Spleen (tissue), 11 donors: ENCODE data around the gene SERINC5. TPM values are rescaled to one million over a fixed set of nuclear protein-coding genes. Genes with fewer than 3 reads are reported as not detected.
"Not testable (repeated sequence)": the region's sequence is repeated elsewhere in the genome, so short reads cannot be mapped to it uniquely, and the experiment has no call there.

Experiments
- DNase-seq: peaks from one replicate; pipeline ENCODE4 v3.0.0-alpha.2; 2020
- H3K27ac ChIP-seq, 8 donors: fragments of 200-600 bp; sonication (generic) in 7 of 8; 1 replicate in 4 of 8; 2 replicates in 4 of 8; pipeline versions ENCODE4 v1.5.0 to v1.8.0; 2016 to 2021; ENCODE audit warnings: inconsistent platforms in 4 of 8, mild to moderate bottlenecking in 4 of 8, moderate library complexity in 1 of 8
- H3K27me3 ChIP-seq, 7 donors: fragments of 200-600 bp; sonication (generic) in 6 of 7; replicated peaks in 1 of 7; 1 replicate in 4 of 7; 2 replicates in 3 of 7; pipeline versions ENCODE4 v1.5.0 to v1.8.0; 2016 to 2021; ENCODE audit warnings: inconsistent platforms in 3 of 7, mild to moderate bottlenecking in 1 of 7
- H3K36me3 ChIP-seq, 6 donors: fragments of 200-600 bp; sonication (generic) in 5 of 6; 1 replicate in 4 of 6; 2 replicates in 2 of 6; pipeline versions ENCODE4 v1.5.0 to v1.8.0; 2016 to 2021; ENCODE audit warnings: inconsistent platforms in 2 of 6
- H3K4me1 ChIP-seq, 6 donors: fragments of 200-600 bp; sonication (generic) in 5 of 6; 1 replicate in 3 of 6; 2 replicates in 3 of 6; pipeline versions ENCODE4 v1.5.0 to v1.8.0; 2016 to 2021; ENCODE audit warnings: inconsistent platforms in 3 of 6
- H3K4me3 ChIP-seq, 8 donors: fragments of 200-600 bp; sonication (generic) in 7 of 8; 1 replicate in 4 of 8; 2 replicates in 4 of 8; pipeline versions ENCODE4 v1.5.0 to v1.8.0; 2016 to 2021; ENCODE audit warnings: inconsistent platforms in 4 of 8, mild to moderate bottlenecking in 4 of 8, moderate library complexity in 2 of 8
- H3K9me3 ChIP-seq, 8 donors: fragments of 200-600 bp; sonication (generic) in 7 of 8; 1 replicate in 4 of 8; 2 replicates in 4 of 8; pipeline versions ENCODE4 v1.5.0 to v1.8.0; 2016 to 2021; ENCODE audit warnings: inconsistent platforms in 4 of 8
- CTCF ChIP-seq, 11 experiments: fragments of 200-600 bp in 7 of 11; fragments of 450-650 bp in 4 of 11; sonication (generic) in 4 of 11; IDR thresholded peaks in 8 of 11; conservative IDR thresholded peaks in 3 of 11; 1 replicate in 7 of 11; 2 replicates in 4 of 11; pipeline versions ENCODE4 v1.4.0 to v1.8.0; 2016 to 2021; ENCODE audit warnings: antibody characterized with exemption in 11 of 11, inconsistent platforms in 4 of 11, mild to moderate bottlenecking in 1 of 11
- POLR2A ChIP-seq, 3 donors: fragments of 450-650 bp; IDR thresholded peaks; one replicate each; pipeline ENCODE4 v1.5.1; 2017; ENCODE audit warnings: antibody characterized with exemption in 3 of 3, mild to moderate bottlenecking in 1 of 3
- POLR2AphosphoS5 ChIP-seq, 3 donors: sonication (generic); formaldehyde crosslinking; IDR thresholded peaks; one replicate each; pipeline ENCODE4 v1.5.1; 2017; ENCODE audit warnings: antibody characterized with exemption in 3 of 3
- WGBS, 5 donors: extraction: QIAGEN DNeasy Blood & Tissue Kit in 3 of 5; methylation state at CpG; one replicate each; pipeline versions ENCODE4 v1.1.5 to v1.1.7; 2013 to 2018; 5-methylcytosine and 5-hydroxymethylcytosine counted together
- intact Hi-C: fragments of 100-400 bp; cut with DNase I; formaldehyde crosslinking; loops from one replicate; pipeline ENCODE4 v1.15.0; 2023; ENCODE audit warnings: low total_unique reads
- polyA plus RNA-seq, 3 donors: library from polyadenylated mRNA; stranded (reverse); fragments of 200-250 nt; gene quantifications; one replicate each; pipeline ENCODE4 v1.2.1, GENCODE V29; 2013
- total RNA-seq, 7 donors: library from RNA; depleted of rRNA in 3 of 7; stranded (reverse); fragments of >200 nt in 3 of 7; fragmentation: NEBNext Ultra II Directional in 4 of 7; extraction: Animal tissue kit (Norgen Biotek cat#: 25700) in 4 of 7; gene quantifications; one replicate each; pipeline versions ENCODE4 v1.1.0 to v1.2.1, GENCODE V29; 2016 to 2021
- donor health status: healthy with polysubstance abuse.
- donor health status: DM: no; HTN: no; CAD: no; lungs with moderate emphysema.
- donor health status: DM: no; HTN: no; CAD: no.
- donor health status: Bipolar disorder and iron deficiency.
- donor health status: healthy.
- donor health status: DM: no; HTN: no; CAD: no.
- donor health status: DM: yes; HTN: yes; CAD: no.

Gene SERINC5
- total and polyA plus RNA-seq, 10 donors: 1.5 to 29.8 (median 21.2) TPM

GRCh38 chr5:80116000-80116399 lies 139.8 kb downstream of the SERINC5 start:
- Histone ChIP-seq H3K4me1 (peaks cover 0 to 7% (median 0%) of the 10 kb centered on the region in 6 donors), H3K4me3 (no peak overlapping the region), H3K27me3 (no peaks in the 10 kb centered on the region), H3K36me3 (no peaks in the 10 kb centered on the region), H3K27ac (no peak overlapping the region), H3K9me3 (peaks cover 0 to 8% (median 0%) of the 10 kb centered on the region in 8 donors)
- WGBS, 5 donors: 80 to 91% (median 84%) methylated on average over 4 of the region's 4 CpGs
- intact Hi-C loops: no loop called here
- TF ChIP-seq POLR2AphosphoS5 (IDR thresholded peaks at IDR 0.05) (no peak), POLR2A (IDR thresholded peaks at IDR 0.05) (no peak), CTCF (IDR thresholded peaks at IDR 0.05 in 8 of 11, conservative IDR thresholded peaks at IDR 0.05 in 3 of 11) (no peak)
- DNase-seq: no peak

GRCh38 chr5:80114860-80115259 lies 141.0 kb downstream of the SERINC5 start:
- 74 to 92% (median 80%) methylated on average over 3 of the region's 3 CpGs for WGBS, 5 donors
- TF ChIP-seq POLR2AphosphoS5 (IDR thresholded peaks at IDR 0.05): no peak
- TF ChIP-seq CTCF (IDR thresholded peaks at IDR 0.05 in 8 of 11, conservative IDR thresholded peaks at IDR 0.05 in 3 of 11): no peak
- TF ChIP-seq POLR2A (IDR thresholded peaks at IDR 0.05): no peak
- Histone ChIP-seq H3K4me1 (peaks cover 0 to 16% (median 0%) of the 10 kb centered on the region in 6 donors), H3K27me3 (no peaks in the 10 kb centered on the region), H3K27ac (no peak overlapping the region), H3K9me3 (peaks cover 0 to 8% (median 0%) of the 10 kb centered on the region in 8 donors), H3K36me3 (no peaks in the 10 kb centered on the region), H3K4me3 (no peak overlapping the region)
- intact Hi-C loops: no loop called here
- no peak for DNase-seq

GRCh38 chr5:80111376-80111990 lies 144.4 kb downstream of the SERINC5 start:
- DNase-seq, H3K4me3 ChIP-seq, H3K27me3 ChIP-seq, intact Hi-C loops, H3K9me3 ChIP-seq, H3K27ac ChIP-seq, H3K4me1 ChIP-seq, H3K36me3 ChIP-seq: not testable (repeated sequence)
- WGBS, 5 donors: 74 to 87% (median 81%) methylated on average over 5 of the region's 5 CpGs

- H3K4me1 ChIP-seq: peaks cover 0 to 10% (median 0%) of the 10 kb centered on the region in 6 donors
- no peak for DNase-seq
- no peaks in the 10 kb centered on the region for H3K36me3 ChIP-seq
- 59 to 68% (median 63%) methylated on average over 9 of the region's 9 CpGs for WGBS, 5 donors
- TF ChIP-seq POLR2A (IDR thresholded peaks at IDR 0.05) (no peak), CTCF (IDR thresholded peaks at IDR 0.05 in 8 of 11, conservative IDR thresholded peaks at IDR 0.05 in 3 of 11) (no peak), POLR2AphosphoS5 (IDR thresholded peaks at IDR 0.05) (no peak)
- H3K9me3 ChIP-seq: peaks cover 0 to 8% (median 0%) of the 10 kb centered on the region in 8 donors
- H3K27ac ChIP-seq: no peak overlapping the region
- no peak overlapping the region for H3K4me3 ChIP-seq
- no peaks in the 10 kb centered on the region for H3K27me3 ChIP-seq
- intact Hi-C loops: no loop called here
These were observed 146.0 kb downstream of the SERINC5 start for GRCh38 chr5:80109646-80110478.
